GM12801 (cell line): ENCODE measurements around the gene CFAP161.

ENCODE experiments used
- CTCF ChIP-seq: IDR thresholded peaks from one replicate; pipeline ENCODE4 v1.5.1; 2011; ENCODE audit warnings: control low read depth; ENCODE audit not compliant: insufficient read length; ENCODE audit errors: extremely low read depth

The CFAP161 gene

DNA sequence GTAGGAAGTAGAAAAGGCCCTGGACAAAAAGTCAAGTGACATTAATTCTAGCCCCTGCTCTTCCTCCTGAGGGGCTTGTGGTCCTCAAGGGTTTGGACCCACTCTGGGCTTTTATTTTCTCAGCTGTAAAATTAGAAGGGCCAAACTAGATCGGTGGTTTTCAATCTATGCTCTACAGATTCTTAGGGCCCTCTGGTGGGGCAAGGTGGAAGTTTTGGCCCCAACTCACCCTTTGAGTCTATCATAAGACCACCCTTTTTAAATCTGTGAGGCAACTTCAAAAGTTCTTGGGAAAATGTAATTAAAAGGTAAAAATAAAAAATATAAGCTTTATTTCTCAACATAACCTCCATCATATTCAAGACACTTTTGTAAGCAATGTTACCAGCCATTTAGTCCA is 25.6 kb upstream of the CFAP161 start:
- no peak for TF ChIP-seq CTCF

DNA sequence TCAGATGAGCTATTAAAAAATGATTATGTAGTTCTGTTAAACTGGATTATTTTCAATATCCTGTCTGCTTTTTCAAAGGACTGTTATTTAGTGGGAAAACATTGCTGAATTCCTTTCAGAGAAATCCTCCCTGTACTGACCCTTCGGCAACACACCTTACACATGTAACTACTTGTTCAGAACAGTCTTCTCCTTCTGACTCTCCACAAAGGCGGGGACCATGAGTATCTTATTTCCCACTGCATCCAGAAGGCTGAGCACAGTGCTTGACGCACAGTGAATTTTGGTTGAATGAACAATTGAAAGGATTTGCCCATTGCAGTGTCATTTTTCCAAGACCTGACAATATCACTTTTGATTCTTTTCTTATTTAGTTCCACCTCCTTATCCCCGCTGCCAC is 23.1 kb upstream of the CFAP161 start:
- TF ChIP-seq CTCF, result no peak

DNA sequence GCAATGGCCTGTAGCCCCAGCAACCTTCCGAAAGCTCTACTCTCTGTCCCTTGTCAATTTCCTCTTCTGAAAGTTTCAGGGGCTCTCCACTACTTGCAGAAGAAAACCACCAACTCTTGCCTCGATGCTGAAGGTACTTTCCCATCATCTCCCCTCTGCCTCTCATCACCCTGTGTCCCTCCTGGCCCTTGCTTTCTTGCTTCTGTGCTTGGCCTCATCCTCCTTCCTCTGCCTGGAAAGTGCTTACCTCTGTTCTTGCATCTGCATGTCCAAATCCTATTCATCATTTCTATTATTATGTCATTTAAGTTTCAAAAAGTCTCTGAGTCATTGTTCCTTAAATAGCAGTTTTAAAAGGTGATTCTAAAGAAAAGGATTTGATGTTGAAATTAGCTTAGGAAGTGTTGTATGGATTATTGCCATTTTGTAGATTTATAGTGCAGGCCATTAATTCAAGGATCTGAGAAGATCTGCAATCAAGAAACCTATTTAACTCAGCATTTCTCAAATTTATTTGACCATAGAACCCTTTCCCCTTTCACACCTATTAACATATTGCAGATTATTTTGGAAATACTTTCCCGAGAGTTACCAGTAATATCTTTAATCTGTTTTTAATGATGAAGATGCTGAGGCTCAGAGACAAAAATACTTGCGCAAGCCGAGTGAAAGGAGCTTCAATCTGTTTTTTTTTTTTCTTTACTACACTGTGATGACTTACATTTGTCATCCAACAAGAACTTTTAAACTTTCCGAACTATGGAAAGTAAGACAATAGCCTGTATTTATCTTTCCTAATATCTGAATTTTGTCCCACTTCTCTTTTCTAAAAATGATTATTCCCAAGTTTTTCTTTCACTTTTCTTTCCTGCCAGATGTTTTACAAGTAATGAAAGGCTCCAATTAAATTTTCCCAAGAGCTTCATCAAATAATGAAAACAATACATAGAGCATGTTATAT is 22.3 kb upstream of the CFAP161 start:
- TF ChIP-seq CTCF, result no peak

- TF ChIP-seq CTCF, result no peak
Measured at GRCh38 chr15:81113204-81113657, 20.8 kb upstream of the CFAP161 start.

DNA sequence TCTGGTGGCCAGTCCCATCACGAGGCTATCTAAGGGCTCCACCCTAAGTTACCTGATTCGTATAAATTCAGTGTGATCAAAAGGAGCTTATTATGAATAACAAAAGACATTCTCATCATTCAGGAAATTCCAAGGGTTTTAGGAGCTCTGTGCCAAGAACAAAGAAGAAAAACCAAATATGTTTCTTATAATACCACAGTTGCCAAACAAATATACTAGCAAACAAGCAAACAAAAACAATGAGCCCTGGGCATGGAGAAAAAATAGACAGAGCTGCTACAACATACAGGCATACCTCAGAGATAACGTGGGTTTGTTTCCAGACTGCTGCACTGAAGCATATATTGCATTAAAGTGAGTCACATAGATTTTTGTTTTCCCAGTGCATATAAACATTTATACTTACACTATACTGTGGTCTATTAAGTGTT is 20.2 kb upstream of the CFAP161 start:
- no peak for TF ChIP-seq CTCF

- TF ChIP-seq CTCF, result no peak
Measured at GRCh38 chr15:81115054-81115939, 18.8 kb upstream of the CFAP161 start.

GRCh38 chr15:81117136-81117535 is 16.9 kb upstream of the CFAP161 start:
- TF ChIP-seq CTCF, result no peak
